ENCODE data around the gene COL8A1. TPM values are rescaled to one million over a fixed set of nuclear protein-coding genes. Genes with fewer than 3 reads are reported as not detected.

The COL8A1 gene
- total and polyA plus RNA-seq, 2 experiments from 2014 or later: 0.41 to 2.4 TPM

DNA sequence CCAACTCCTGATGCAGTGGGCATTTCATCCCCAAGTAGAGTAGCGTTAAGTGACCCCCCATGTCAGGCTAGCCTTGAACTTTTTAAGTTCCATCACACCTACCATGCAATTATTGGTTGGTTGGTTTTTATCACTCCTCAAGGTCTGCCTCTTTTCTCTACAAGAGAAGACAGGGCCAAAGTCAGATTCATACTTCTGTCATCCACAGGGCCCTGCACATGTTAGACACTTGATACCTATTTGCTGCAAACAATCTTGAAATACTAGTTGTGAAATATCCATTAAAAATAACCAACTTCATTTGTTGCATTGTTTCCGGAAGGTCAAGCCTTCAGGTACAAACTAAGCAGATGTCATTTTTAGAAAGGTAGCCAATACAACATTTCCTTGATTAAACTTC is 180.4 kb downstream of the COL8A1 start:
- 92% methylated on average over 2 of the region's 2 CpGs for WGBS (ENCODE audit: low lambda C conversion rate, missing lambda C conversion rate)
- no peaks in the 10 kb centered on the region for H3K9me2 ChIP-seq (replicated peaks; ENCODE audit: insufficient read depth)
- no peak overlapping the region for H3K4me3 ChIP-seq
- no peak for TF ChIP-seq CTCF (IDR thresholded peaks at IDR 0.05; ENCODE audit: poor library complexity)
- H3K36me3 ChIP-seq (replicated peaks; ENCODE audit: insufficient read depth, low read depth): no peaks in the 10 kb centered on the region
- no peak overlapping the region for H2AFZ ChIP-seq
- H3K9me3 ChIP-seq (ENCODE audit: low read depth): no peaks in the 10 kb centered on the region
- H3K4me2 ChIP-seq: peak overlapping the region; percentile 85
- H3K79me2 ChIP-seq: peaks cover 30% of the 10 kb centered on the region
- no peak for DNase-seq (ENCODE audit: low spot score)
- no peaks in the 10 kb centered on the region for H3K27me3 ChIP-seq
- peaks cover 9% of the 10 kb centered on the region for H3K4me1 ChIP-seq (ENCODE audit: insufficient read depth)
- H4K20me1 ChIP-seq (ENCODE audit: insufficient read depth, poor library complexity, severe bottlenecking): no peaks in the 10 kb centered on the region
- no peak overlapping the region for H3K27ac ChIP-seq

- DNase-seq (ENCODE audit: low spot score): no peak
- Histone ChIP-seq H3K79me2 (peaks cover 46% of the 10 kb centered on the region), H3K27ac (no peak overlapping the region), H2AFZ (no peak overlapping the region), H3K36me3 (replicated peaks; ENCODE audit: insufficient read depth, low read depth) (no peaks in the 10 kb centered on the region), H3K9me3 (ENCODE audit: low read depth) (no peaks in the 10 kb centered on the region), H4K20me1 (ENCODE audit: insufficient read depth, poor library complexity, severe bottlenecking) (no peaks in the 10 kb centered on the region), H3K9me2 (replicated peaks; ENCODE audit: insufficient read depth) (no peaks in the 10 kb centered on the region), H3K4me3 (no peak overlapping the region), H3K4me1 (ENCODE audit: insufficient read depth) (peaks cover 3% of the 10 kb centered on the region), H3K27me3 (no peaks in the 10 kb centered on the region), H3K4me2 (no peak overlapping the region)
- TF ChIP-seq EZH2 (IDR thresholded peaks at IDR 0.05; ENCODE audit: borderline replicate concordance) (no peak), EZH2phosphoT487 (IDR thresholded peaks at IDR 0.05; ENCODE audit: low read depth, severe bottlenecking, unreplicated experiment) (no peak), CTCF (IDR thresholded peaks at IDR 0.05; ENCODE audit: poor library complexity) (no peak)
- 76% methylated on average over 13 of the region's 14 CpGs for WGBS (ENCODE audit: low lambda C conversion rate, missing lambda C conversion rate)
Observed at GRCh38 chr3:99823723-99824711, 185.6 kb downstream of the COL8A1 start.

GRCh38 chr3:99825004-99825640 is 186.7 kb downstream of the COL8A1 start:
- WGBS (ENCODE audit: low lambda C conversion rate, missing lambda C conversion rate): 76% methylated on average over 3 of the region's 3 CpGs
- no peak for DNase-seq (ENCODE audit: low spot score)
- H3K27ac ChIP-seq: peak overlapping the region; percentile 12

More at GRCh38 chr3:99825004-99825640, 186.7 kb downstream of the COL8A1 start:
- H3K27me3 ChIP-seq: no peaks in the 10 kb centered on the region
- no peak overlapping the region for H2AFZ ChIP-seq
- no peak overlapping the region for H3K4me2 ChIP-seq
- no peaks in the 10 kb centered on the region for H3K4me1 ChIP-seq (ENCODE audit: insufficient read depth)
- H3K36me3 ChIP-seq (replicated peaks; ENCODE audit: insufficient read depth, low read depth): no peaks in the 10 kb centered on the region
- H3K79me2 ChIP-seq: peaks cover 38% of the 10 kb centered on the region
- H3K9me2 ChIP-seq (replicated peaks; ENCODE audit: insufficient read depth): no peaks in the 10 kb centered on the region
- H3K4me3 ChIP-seq: no peak overlapping the region
- H4K20me1 ChIP-seq (ENCODE audit: insufficient read depth, poor library complexity, severe bottlenecking): no peaks in the 10 kb centered on the region
- TF ChIP-seq CTCF (IDR thresholded peaks at IDR 0.05; ENCODE audit: poor library complexity) (no peak), EZH2phosphoT487 (IDR thresholded peaks at IDR 0.05; ENCODE audit: low read depth, severe bottlenecking, unreplicated experiment) (no peak), EZH2 (IDR thresholded peaks at IDR 0.05; ENCODE audit: borderline replicate concordance) (no peak)
- no peaks in the 10 kb centered on the region for H3K9me3 ChIP-seq (ENCODE audit: low read depth)
